SK-N-SH treated with all-trans-retinoic acid at 6 μM for 48 hours (cell line): ENCODE measurements around the gene RBM38.

ENCODE experiments used
- CREB5 ChIP-seq: fragments of 250-450 bp; sonication (Bioruptor Pico); IDR thresholded peaks from 2 replicates; pipeline ENCODE4 v1.5.1; 2020; ENCODE audit warnings: low read depth, mild to moderate bottlenecking, moderate library complexity
- RARB ChIP-seq: fragments of 250-450 bp; sonication (Bioruptor Pico); IDR thresholded peaks from 2 replicates; pipeline ENCODE4 v1.8.0; 2021; ENCODE audit warnings: mild to moderate bottlenecking, moderate library complexity
- ZC3H10 ChIP-seq: fragments of 250-450 bp; sonication (Bioruptor Pico); IDR thresholded peaks from 2 replicates; pipeline ENCODE4 v1.5.1; 2021; ENCODE audit warnings: mild to moderate bottlenecking, moderate library complexity

DNA sequence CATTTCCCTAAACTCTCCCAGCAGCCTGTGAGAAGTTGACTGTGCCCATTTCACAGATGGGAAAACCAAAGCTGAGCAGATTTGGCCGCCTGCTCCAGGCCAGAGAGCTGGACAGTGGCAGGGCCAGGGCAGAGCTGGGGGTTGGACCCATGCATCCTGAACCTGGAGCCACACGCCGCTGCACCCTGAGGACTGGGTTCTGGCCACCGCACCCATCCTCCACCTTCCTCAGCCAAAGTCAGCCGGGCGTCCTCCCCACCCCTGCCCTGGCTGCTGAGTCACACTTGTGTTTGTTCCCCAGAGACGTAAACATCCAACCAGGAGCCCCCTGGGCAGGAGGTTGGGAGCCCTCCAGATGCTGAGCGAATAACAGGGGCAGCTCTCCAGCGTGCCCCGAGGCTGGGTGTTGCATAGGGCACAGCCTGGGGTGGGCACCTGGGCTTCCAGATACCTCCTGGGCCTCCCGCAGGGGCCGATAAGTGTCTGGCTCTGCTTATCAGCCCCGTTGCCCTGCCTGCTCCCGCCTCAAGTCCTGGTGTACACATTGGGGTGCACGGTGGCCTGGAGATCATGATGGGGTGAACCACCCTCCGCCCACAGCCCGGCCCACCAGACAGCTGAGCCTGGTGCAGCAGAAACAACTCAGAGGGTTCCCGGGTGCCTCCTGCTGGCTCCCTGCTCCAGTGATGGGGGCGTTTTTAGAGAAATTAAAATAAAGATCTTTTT lies 23.8 kb downstream of the RBM38 start:
- TF ChIP-seq CREB5 (CRISPR knock-in tag) (no peak), RARB (CRISPR knock-in tag) (no peak), ZC3H10 (CRISPR knock-in tag) (no peak)
